ENCODE results near the gene SLIT1. TPM values are rescaled to one million over a fixed set of nuclear protein-coding genes. Genes with fewer than 3 reads are reported as not detected.

Gene SLIT1
- polyA plus RNA-seq (2012; ENCODE audit: insufficient read length, low read depth): 0.10 TPM

GRCh38 chr10:97185326-97186058 is at the start of gene SLIT1:
Gene SLIT1 (minus strand): TSS chr10:97185959. CDS start chr10:97185674, 285 bp downstream.
- TF ChIP-seq SIN3A (IDR thresholded peaks at IDR 0.05; ENCODE audit: borderline replicate concordance, insufficient read depth, low read length) (no peak), TAF1 (IDR thresholded peaks at IDR 0.05; ENCODE audit: borderline replicate concordance, insufficient read depth, low read length) (no peak), FOXP2 (optimal IDR thresholded peaks at IDR 0.05; ENCODE audit: borderline replicate concordance, extremely low read depth, extremely low read length, insufficient read depth) (no peak), POLR2AphosphoS5 (IDR thresholded peaks at IDR 0.05; ENCODE audit: low read depth, low read length) (no peak)
- TF ChIP-seq, protein P1, sequence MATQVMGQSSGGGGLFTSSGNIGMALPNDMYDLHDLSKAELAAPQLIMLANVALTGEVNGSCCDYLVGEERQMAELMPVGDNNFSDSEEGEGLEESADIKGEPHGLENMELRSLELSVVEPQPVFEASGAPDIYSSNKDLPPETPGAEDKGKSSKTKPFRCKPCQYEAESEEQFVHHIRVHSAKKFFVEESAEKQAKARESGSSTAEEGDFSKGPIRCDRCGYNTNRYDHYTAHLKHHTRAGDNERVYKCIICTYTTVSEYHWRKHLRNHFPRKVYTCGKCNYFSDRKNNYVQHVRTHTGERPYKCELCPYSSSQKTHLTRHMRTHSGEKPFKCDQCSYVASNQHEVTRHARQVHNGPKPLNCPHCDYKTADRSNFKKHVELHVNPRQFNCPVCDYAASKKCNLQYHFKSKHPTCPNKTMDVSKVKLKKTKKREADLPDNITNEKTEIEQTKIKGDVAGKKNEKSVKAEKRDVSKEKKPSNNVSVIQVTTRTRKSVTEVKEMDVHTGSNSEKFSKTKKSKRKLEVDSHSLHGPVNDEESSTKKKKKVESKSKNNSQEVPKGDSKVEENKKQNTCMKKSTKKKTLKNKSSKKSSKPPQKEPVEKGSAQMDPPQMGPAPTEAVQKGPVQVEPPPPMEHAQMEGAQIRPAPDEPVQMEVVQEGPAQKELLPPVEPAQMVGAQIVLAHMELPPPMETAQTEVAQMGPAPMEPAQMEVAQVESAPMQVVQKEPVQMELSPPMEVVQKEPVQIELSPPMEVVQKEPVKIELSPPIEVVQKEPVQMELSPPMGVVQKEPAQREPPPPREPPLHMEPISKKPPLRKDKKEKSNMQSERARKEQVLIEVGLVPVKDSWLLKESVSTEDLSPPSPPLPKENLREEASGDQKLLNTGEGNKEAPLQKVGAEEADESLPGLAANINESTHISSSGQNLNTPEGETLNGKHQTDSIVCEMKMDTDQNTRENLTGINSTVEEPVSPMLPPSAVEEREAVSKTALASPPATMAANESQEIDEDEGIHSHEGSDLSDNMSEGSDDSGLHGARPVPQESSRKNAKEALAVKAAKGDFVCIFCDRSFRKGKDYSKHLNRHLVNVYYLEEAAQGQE (IDR thresholded peaks at IDR 0.05; ENCODE audit: insufficient read depth in 1 of 2, low read depth in 2 of 2, low read length in 2 of 2): no peak

- TF ChIP-seq, protein P1 (IDR thresholded peaks at IDR 0.05; ENCODE audit: insufficient read depth in 1 of 2, low read depth in 2 of 2, low read length in 2 of 2): no peak
- TF ChIP-seq POLR2AphosphoS5 (IDR thresholded peaks at IDR 0.05; ENCODE audit: low read depth, low read length) (no peak), FOXP2 (optimal IDR thresholded peaks at IDR 0.05; ENCODE audit: borderline replicate concordance, extremely low read depth, extremely low read length, insufficient read depth) (no peak), SIN3A (IDR thresholded peaks at IDR 0.05; ENCODE audit: borderline replicate concordance, insufficient read depth, low read length) (no peak), TAF1 (IDR thresholded peaks at IDR 0.05; ENCODE audit: borderline replicate concordance, insufficient read depth, low read length) (no peak)
Observed at GRCh38 chr10:97235353-97235752, 49.6 kb upstream of the SLIT1 start.

DNA sequence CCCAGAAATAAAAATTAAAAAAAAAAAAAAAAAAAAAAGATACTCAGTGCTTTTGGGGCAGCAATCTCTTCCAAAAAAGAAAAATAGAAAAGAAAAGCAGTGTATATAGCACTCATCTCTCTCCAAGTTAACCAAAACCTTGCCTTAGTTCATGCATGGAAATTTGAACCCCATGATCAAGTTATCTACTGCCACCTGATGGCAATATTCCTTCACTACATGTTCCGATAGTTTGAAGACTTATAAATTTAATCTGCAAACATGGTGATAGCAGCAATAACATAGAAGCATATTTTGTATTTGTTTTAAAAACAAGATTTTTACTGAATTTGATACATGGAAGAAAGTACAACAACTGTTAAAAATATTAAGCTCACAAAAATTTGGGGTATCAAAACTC is 48.6 kb upstream of the SLIT1 start:
- TF ChIP-seq, protein P1 (IDR thresholded peaks at IDR 0.05; ENCODE audit: insufficient read depth in 1 of 2, low read depth in 2 of 2, low read length in 2 of 2): no peak
- no peak for TF ChIP-seq TAF1 (IDR thresholded peaks at IDR 0.05; ENCODE audit: borderline replicate concordance, insufficient read depth, low read length)
- TF ChIP-seq SIN3A (IDR thresholded peaks at IDR 0.05; ENCODE audit: borderline replicate concordance, insufficient read depth, low read length): no peak
- no peak for TF ChIP-seq POLR2AphosphoS5 (IDR thresholded peaks at IDR 0.05; ENCODE audit: low read depth, low read length)
- TF ChIP-seq FOXP2 (optimal IDR thresholded peaks at IDR 0.05; ENCODE audit: borderline replicate concordance, extremely low read depth, extremely low read length, insufficient read depth): no peak

DNA sequence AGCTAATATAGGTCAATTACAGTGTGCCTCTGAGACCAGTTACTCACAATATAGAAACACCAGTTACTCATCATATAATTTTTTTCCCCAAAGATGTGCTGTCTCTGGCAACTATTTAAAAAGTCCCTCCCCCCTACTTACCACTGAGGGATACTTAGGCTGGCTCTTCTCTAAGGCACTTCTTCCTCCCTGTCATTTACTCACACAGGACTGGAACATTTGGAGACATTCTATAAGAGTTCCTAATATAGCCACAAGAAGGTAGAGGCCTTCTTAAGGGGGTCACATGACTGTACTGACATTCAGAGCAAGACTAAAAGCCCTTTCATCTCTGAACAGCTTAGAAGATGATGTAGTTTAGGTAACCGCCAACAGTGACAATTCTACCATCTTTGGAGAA is 44.4 kb upstream of the SLIT1 start:
- TF ChIP-seq POLR2AphosphoS5 (IDR thresholded peaks at IDR 0.05; ENCODE audit: low read depth, low read length) (no peak), SIN3A (IDR thresholded peaks at IDR 0.05; ENCODE audit: borderline replicate concordance, insufficient read depth, low read length) (no peak), TAF1 (IDR thresholded peaks at IDR 0.05; ENCODE audit: borderline replicate concordance, insufficient read depth, low read length) (no peak), FOXP2 (optimal IDR thresholded peaks at IDR 0.05; ENCODE audit: borderline replicate concordance, extremely low read depth, extremely low read length, insufficient read depth) (no peak)
- TF ChIP-seq, protein P1 (IDR thresholded peaks at IDR 0.05; ENCODE audit: insufficient read depth in 1 of 2, low read depth in 2 of 2, low read length in 2 of 2): no peak
